Kidney epithelial cell (primary cell): Measurements from ENCODE around the gene NR5A2. TPM values are rescaled to one million over a fixed set of nuclear protein-coding genes. Genes with fewer than 3 reads are reported as not detected.
A peak's percentile ranks its signal among the peaks of the same experiment; 100 is the strongest.

Source experiments
- DNase-seq: peaks from one replicate; pipeline ENCODE4 v3.0.0-alpha.2; 2010; ENCODE audit warnings: low read depth
- H3K27me3 ChIP-seq: 2 replicates; pipeline ENCODE4 v1.6.0; 2011; ENCODE audit warnings: low read length; ENCODE audit not compliant: control insufficient read depth, insufficient read depth
- H3K36me3 ChIP-seq: 2 replicates; pipeline ENCODE4 v1.5.1; 2011; ENCODE audit warnings: low read length; ENCODE audit not compliant: control insufficient read depth, insufficient read depth
- H3K4me3 ChIP-seq: 2 replicates; pipeline ENCODE4 v1.5.1; 2011; ENCODE audit warnings: low read depth, mild to moderate bottlenecking, control low read depth, low read length
- total RNA-seq: library from RNA; depleted of rRNA; stranded (reverse); fragments of >200 nt; gene quantifications from 2 replicates; pipeline ENCODE4 v1.2.3, GENCODE V29; 2015
- TF ChIP-seq, protein P1 (sequence below): IDR thresholded peaks from 2 replicates; pipeline ENCODE4 v1.5.1; 2011; ENCODE audit warnings: mild to moderate bottlenecking, moderate library complexity, low read length, control low read depth, inconsistent platforms; ENCODE audit not compliant: insufficient read depth, poor library complexity, severe bottlenecking

NR5A2 gene
- total RNA-seq, 1 donor from 2014 or later, result not detected

DNA sequence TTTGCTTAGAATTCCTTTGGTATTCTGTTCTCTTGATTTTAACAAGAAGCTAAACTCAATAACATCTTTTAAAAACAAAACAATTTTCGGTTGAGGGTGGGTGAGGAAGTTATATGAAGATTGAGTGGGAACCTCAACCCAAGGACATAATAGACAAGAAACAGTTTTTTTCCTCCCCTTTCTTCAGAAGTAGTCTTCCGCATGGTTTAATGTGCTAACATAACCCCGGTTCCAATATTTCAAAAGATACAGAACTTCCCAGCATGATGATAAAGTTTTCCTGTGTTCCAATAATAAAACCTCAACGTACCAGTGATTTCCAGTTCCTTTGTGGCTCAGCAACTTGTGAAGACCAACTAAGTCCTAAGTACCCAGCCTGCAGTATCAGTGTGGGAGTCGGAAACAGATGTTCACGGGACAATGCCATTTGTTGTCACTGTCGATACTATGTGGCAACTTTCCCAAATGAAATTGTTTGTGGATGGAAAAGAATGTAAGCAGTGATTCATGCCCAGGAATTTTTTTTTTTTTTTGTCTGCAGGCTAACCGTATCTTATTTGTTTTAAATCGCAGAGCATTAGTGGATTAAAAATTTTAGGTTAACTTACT, 48.5 kb downstream of the NR5A2 start:
- DNase-seq, result peak; percentile 25
- H3K36me3 ChIP-seq, result no peaks in the 10 kb centered on the region
- H3K4me3 ChIP-seq, result no peak overlapping the region
- H3K27me3 ChIP-seq, result peaks cover 10% of the 10 kb centered on the region
- TF ChIP-seq, protein P1, sequence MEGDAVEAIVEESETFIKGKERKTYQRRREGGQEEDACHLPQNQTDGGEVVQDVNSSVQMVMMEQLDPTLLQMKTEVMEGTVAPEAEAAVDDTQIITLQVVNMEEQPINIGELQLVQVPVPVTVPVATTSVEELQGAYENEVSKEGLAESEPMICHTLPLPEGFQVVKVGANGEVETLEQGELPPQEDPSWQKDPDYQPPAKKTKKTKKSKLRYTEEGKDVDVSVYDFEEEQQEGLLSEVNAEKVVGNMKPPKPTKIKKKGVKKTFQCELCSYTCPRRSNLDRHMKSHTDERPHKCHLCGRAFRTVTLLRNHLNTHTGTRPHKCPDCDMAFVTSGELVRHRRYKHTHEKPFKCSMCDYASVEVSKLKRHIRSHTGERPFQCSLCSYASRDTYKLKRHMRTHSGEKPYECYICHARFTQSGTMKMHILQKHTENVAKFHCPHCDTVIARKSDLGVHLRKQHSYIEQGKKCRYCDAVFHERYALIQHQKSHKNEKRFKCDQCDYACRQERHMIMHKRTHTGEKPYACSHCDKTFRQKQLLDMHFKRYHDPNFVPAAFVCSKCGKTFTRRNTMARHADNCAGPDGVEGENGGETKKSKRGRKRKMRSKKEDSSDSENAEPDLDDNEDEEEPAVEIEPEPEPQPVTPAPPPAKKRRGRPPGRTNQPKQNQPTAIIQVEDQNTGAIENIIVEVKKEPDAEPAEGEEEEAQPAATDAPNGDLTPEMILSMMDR, result no peak

DNA sequence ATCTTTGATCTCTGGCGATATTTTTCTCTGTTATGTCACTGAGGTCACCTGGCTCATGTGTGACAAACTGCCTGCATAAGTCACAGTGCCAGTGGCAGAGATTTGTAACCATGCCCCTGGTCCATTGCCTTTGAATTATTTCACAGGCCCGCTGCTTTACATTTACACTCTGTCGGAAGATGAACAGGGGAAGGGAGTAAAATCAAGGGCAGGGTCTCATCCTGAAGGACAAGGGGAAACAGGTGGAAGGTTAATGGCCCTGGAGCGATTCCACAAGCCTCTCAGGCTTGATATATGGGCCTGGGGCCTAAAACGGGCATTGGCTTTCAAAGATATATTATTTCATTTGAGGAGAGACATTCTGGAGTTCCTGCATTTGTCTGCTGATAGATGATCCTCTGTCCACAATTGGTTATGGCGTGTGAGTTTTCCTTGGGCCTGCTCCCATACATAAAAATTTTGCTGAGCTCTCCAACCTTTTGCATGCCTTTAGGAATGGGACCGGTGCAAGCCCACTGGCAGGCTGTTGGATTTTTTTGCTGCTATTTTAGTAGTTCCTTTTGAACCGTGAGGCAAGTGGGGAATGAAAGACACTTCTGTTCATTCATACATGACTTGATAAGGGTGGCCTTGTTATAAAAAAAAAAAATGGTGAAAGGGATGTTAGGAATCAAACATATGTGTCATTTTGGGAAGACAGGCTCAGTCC, 51.9 kb downstream of the NR5A2 start:
- Histone ChIP-seq H3K27me3 (peaks cover 15% of the 10 kb centered on the region), H3K36me3 (no peaks in the 10 kb centered on the region), H3K4me3 (no peak overlapping the region)
- no peak for DNase-seq
- TF ChIP-seq, protein P1, result no peak

DNA sequence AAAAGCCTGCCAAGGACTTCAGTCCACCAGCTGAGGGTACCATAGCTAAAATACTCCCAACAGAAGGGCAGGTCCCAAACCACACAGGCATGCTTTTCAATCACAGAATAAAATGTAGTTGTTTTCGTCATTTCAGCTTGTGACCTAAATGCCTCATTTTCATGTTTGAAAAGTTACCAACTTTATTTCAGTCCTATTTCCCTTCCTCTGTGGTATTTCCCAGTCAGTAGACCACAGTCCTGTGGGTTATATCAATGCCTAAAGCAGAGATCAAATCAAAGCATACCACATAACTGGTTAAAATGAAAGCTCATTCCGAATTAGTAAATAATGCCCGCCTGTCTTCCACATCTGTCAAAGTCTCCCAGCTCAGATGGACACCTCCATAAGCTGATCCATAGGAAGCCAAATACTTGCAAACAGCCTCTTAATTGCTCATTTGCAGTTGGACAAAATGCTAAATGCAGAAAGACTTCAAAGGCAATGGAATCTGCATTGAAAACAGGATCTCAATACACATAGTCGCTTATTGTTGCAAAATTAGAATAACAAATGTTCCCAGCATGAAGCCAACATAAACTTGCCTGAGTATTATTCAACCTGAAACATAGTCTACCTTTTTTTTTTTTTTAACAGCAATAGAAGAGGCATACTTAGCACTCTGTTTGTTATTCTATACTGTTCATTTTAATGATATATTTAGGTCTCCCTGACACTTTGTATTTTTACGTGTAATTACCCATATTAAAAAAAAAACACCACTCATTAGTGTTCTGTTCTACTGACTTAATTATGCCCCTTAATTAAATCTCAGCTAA, 53.9 kb downstream of the NR5A2 start:
- Histone ChIP-seq H3K36me3 (no peaks in the 10 kb centered on the region), H3K27me3 (peaks cover 10% of the 10 kb centered on the region), H3K4me3 (no peak overlapping the region)
- DNase-seq, result no peak
- TF ChIP-seq, protein P1, result no peak

DNA sequence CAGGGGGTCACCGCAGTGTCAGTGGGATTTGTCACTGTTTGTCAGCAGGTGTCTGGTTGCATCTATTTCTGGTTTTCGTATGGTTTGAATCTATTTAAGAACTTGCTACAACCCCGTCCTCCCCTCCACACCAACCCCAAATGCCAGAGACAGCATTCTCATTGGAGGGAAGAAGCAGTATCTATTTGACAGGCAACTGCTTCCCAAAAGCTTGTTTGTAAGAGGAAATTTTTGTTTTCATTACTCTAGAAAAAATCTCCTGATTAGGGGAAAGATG, 54.4 kb downstream of the NR5A2 start:
- Histone ChIP-seq H3K27me3 (peaks cover 10% of the 10 kb centered on the region), H3K4me3 (no peak overlapping the region), H3K36me3 (no peaks in the 10 kb centered on the region)
- no peak for DNase-seq
- TF ChIP-seq, protein P1, result no peak

DNA sequence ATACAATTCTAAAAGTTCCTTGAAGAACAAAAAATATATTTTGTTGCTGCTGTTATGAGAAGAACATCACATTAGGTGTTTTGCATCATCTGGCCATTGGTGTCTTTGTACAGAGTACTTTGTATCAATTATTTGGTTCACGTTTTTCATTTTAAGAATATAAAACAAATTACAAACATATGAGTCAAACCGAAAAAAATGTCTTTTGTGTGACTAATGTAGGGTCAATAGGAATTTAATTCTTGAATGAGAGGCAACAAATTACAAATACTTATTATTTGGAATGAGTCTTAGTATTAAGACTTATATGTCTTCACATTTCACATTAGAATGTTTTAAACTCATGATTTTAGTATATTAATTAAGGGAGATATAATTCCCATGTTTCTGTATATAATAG, 54.8 kb downstream of the NR5A2 start:
- no peak for DNase-seq
- Histone ChIP-seq H3K4me3 (no peak overlapping the region), H3K36me3 (no peaks in the 10 kb centered on the region), H3K27me3 (peaks cover 10% of the 10 kb centered on the region)
- TF ChIP-seq, protein P1, result no peak
